GM13976 (cell line): ENCODE data around the gene FAM120A.

Source experiments
- DNase-seq: peaks from one replicate; pipeline ENCODE4 v3.0.0; 2012; ENCODE audit warnings: low spot score
- CTCF ChIP-seq: IDR thresholded peaks from 2 replicates; pipeline ENCODE4 v1.5.1; 2012; ENCODE audit warnings: borderline replicate concordance, mild to moderate bottlenecking; ENCODE audit not compliant: insufficient read depth; ENCODE audit errors: extremely low read depth, missing control alignments, control extremely low read depth
- in situ Hi-C: fragments of 300-500 bp; cut with MboI; formaldehyde crosslinking; loops from one replicate; pipeline ENCODE4 v1.12.0; 2022; ENCODE audit warnings: low sequenced_read_pairs, mixed read lengths, inconsistent platforms; ENCODE audit not compliant: unreplicated experiment

FAM120A gene

GRCh38 chr9:93552923-93553322 is 101.4 kb downstream of the FAM120A start:
- no peak for TF ChIP-seq CTCF
- no peak for DNase-seq
- in situ Hi-C loops, result loop anchor here (25.0 kb wide), 1 partner anchor 391 kb away; no protein-coding TSS in a partner anchor

GRCh38 chr9:93555370-93555769 is 103.9 kb downstream of the FAM120A start:
- in situ Hi-C loops, result loop anchor here (25.0 kb wide), 1 partner anchor 393 kb away; no protein-coding TSS in a partner anchor
- no peak for DNase-seq
- no peak for TF ChIP-seq CTCF

GRCh38 chr9:93557366-93558137 is 106.1 kb downstream of the FAM120A start:
- no peak for DNase-seq
- in situ Hi-C loops, result loop anchor here (25.0 kb wide), 1 partner anchor 395 kb away; no protein-coding TSS in a partner anchor
- TF ChIP-seq CTCF, result no peak

- in situ Hi-C loops, result loop anchor here (25.0 kb wide), 1 partner anchor 396 kb away; no protein-coding TSS in a partner anchor
- DNase-seq, result no peak
- TF ChIP-seq CTCF, result no peak
Observed at GRCh38 chr9:93558503-93558902, 107.0 kb downstream of the FAM120A start.

GRCh38 chr9:93560991-93561390 is 109.5 kb downstream of the FAM120A start:
- no peak for DNase-seq
- in situ Hi-C loops, result loop anchor here (25.0 kb wide), 1 partner anchor 399 kb away; no protein-coding TSS in a partner anchor
- no peak for TF ChIP-seq CTCF

GRCh38 chr9:93562157-93562556 is 110.7 kb downstream of the FAM120A start:
- DNase-seq, result no peak
- in situ Hi-C loops, result loop anchor here (25.0 kb wide), 1 partner anchor 400 kb away; no protein-coding TSS in a partner anchor
- no peak for TF ChIP-seq CTCF
